Spinal cord (tissue), 10 donors: ENCODE results near the gene OTULIN. TPM values are rescaled to one million over a fixed set of nuclear protein-coding genes. Genes with fewer than 3 reads are reported as not detected.

Experiments used
- DNase-seq, 6 donors: peaks; one replicate each; pipeline versions ENCODE4 v3.0.0 to v3.0.0-alpha.2; 2013 to 2015; ENCODE audit warnings: low spot score in 6 of 6, low read depth in 4 of 6
- H3K27ac ChIP-seq: one replicate; pipeline ENCODE4 v1.5.1; 2013; ENCODE audit warnings: low read depth, low read length, control low read depth
- H3K27me3 ChIP-seq: one replicate; pipeline ENCODE4 v1.6.1; 2013; ENCODE audit warnings: low read length; ENCODE audit not compliant: control insufficient read depth, insufficient read depth
- H3K36me3 ChIP-seq: one replicate; pipeline ENCODE4 v1.6.1; 2013; ENCODE audit warnings: low read length; ENCODE audit not compliant: control insufficient read depth, insufficient read depth
- H3K4me1 ChIP-seq: one replicate; pipeline ENCODE4 v1.6.1; 2013; ENCODE audit warnings: low read length; ENCODE audit not compliant: control insufficient read depth, insufficient read depth
- H3K4me3 ChIP-seq: one replicate; pipeline ENCODE4 v1.5.1; 2013; ENCODE audit warnings: low read depth, low read length, control low read depth
- H3K9me3 ChIP-seq: one replicate; pipeline ENCODE4 v1.6.1; 2013; ENCODE audit warnings: low read length; ENCODE audit not compliant: control insufficient read depth, insufficient read depth
- WGBS: methylation state at CpG from one replicate; pipeline ENCODE4 v1.1.5; 2013; ENCODE audit warnings: missing lambda C conversion rate; ENCODE audit not compliant: insufficient coverage; 5-methylcytosine and 5-hydroxymethylcytosine counted together
- polyA plus RNA-seq, 2 donors: library from polyadenylated mRNA; unstranded; fragments of 120-200 nt; gene quantifications; one replicate each; pipeline ENCODE4 v1.2.1, GENCODE V29; 2013; ENCODE audit not compliant: insufficient read length in 2 of 2
- total RNA-seq, 2 donors: library from RNA; depleted of rRNA in 1 of 2; stranded (reverse); fragments of 120-200 nt in 1 of 2; fragments of >200 nt in 1 of 2; gene quantifications; one replicate each; pipeline versions ENCODE4 v1.2.3 to v1.2.4, GENCODE V29; 2013 to 2014
- donor health status: healthy.

Gene OTULIN
- total and polyA plus RNA-seq, 4 donors: 14.0 to 28.7 (median 15.8) TPM

DNA sequence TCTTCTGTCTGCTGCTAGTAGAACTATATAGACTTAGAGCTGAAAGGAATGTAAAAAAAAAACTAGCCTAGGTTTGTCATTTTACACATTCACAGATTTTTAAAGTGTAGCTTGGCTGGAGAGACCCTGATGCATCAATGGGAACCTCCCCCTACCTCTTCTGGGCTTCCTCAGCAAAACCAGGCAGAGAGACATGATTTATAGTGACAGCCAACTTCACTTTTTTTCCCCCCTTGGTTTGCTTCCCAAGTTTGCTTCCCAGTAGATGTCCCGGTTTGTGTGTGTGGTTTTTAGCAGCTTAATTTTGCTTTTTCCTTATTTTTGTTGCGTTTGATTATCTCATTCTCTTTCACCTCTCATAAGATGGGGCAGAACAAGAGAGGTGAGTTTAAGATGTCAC lies 1.8 kb downstream of the OTULIN start:
- WGBS: no CpG with 5 or more reads among the region's 2 CpGs
- Histone ChIP-seq H3K27me3 (no peaks in the 10 kb centered on the region), H3K36me3 (no peaks in the 10 kb centered on the region), H3K27ac (no peak overlapping the region), H3K4me3 (no peak overlapping the region), H3K9me3 (no peaks in the 10 kb centered on the region), H3K4me1 (peaks cover 13% of the 10 kb centered on the region)
- no peak for DNase-seq

DNA sequence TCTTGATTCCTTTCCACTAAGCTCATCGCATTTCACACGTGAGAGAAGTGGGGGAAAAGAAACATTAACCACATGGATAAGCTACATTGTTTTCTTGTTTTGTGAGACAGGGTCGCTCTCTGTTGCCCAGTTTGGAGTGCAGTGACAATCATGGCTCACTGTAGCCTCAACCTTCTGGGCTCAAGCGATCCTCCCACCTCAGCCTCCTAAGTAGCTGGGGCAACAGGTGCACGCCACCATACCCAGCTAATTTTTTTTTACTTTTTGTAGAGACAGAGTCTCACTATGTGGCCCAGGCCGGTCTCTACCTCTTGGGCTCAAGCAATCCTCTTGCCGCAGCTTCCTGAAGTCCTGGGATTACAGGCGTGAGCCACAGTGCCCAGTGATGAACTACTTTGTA lies 2.8 kb downstream of the OTULIN start:
- Histone ChIP-seq H3K27me3 (no peaks in the 10 kb centered on the region), H3K4me3 (no peak overlapping the region), H3K36me3 (no peaks in the 10 kb centered on the region), H3K4me1 (peaks cover 13% of the 10 kb centered on the region), H3K27ac (no peak overlapping the region), H3K9me3 (no peaks in the 10 kb centered on the region)
- 100% methylated on average over 5 of the region's 8 CpGs for WGBS
- DNase-seq: no peak

GRCh38 chr5:14667770-14668169 lies 3.3 kb downstream of the OTULIN start:
- Histone ChIP-seq H3K4me3 (no peak overlapping the region), H3K27ac (no peak overlapping the region), H3K36me3 (no peaks in the 10 kb centered on the region), H3K4me1 (peaks cover 16% of the 10 kb centered on the region), H3K9me3 (no peaks in the 10 kb centered on the region), H3K27me3 (no peaks in the 10 kb centered on the region)
- no peak for DNase-seq
- no CpG with 5 or more reads among the region's 1 CpG for WGBS

DNA sequence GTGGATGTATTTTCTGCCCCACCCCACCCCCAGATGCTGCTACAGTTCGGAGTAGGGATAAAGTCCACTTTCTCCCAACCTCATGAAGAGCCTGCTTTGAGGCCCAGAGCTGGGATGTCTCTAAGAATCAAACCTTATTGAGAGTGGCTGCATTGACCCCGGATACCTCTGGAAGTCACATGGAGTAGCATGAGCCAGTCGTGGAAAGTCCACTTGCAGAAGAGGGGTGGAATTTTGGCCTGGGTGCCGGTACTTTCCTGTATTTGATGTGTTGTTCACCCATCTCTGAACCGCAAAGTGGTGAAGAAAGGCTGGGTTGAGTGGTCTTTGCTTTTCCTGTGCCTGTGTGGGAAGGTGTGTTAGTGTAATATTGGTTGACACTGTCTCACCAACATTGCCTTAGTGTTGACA lies 3.7 kb downstream of the OTULIN start:
- WGBS: 96% methylated on average over 4 of the region's 5 CpGs
- H3K4me3 ChIP-seq: no peak overlapping the region
- peaks cover 16% of the 10 kb centered on the region for H3K4me1 ChIP-seq
- no peaks in the 10 kb centered on the region for H3K27me3 ChIP-seq
- H3K36me3 ChIP-seq: no peaks in the 10 kb centered on the region
- no peaks in the 10 kb centered on the region for H3K9me3 ChIP-seq
- H3K27ac ChIP-seq: no peak overlapping the region
- no peak for DNase-seq

GRCh38 chr5:14669415-14669814 lies 4.9 kb downstream of the OTULIN start:
- peaks cover 2% of the 10 kb centered on the region for H3K36me3 ChIP-seq
- no peak overlapping the region for H3K4me3 ChIP-seq
- 94% methylated on average over 2 of the region's 5 CpGs for WGBS
- no peaks in the 10 kb centered on the region for H3K9me3 ChIP-seq
- H3K4me1 ChIP-seq: peaks cover 12% of the 10 kb centered on the region
- no peak overlapping the region for H3K27ac ChIP-seq
- H3K27me3 ChIP-seq: no peaks in the 10 kb centered on the region
- DNase-seq: no peak

DNA sequence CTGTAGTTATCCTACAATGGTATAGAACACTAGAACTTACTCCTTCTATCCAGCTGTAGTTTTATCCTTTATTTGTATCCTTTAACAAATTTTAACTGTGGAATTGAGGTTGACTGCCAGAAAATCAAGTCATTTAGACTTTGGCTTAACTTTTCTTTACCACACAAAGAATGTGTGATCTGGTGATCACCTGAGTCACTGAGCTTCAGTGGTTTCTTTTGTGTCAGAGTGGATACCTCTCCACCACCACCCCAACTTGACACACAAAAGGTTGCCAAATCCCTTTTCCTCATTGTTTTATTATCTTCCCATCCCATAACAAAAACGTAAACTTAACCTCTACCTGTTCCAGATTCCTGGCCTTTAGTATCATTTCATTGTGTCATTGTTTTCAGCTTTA lies 5.5 kb downstream of the OTULIN start:
- no peaks in the 10 kb centered on the region for H3K9me3 ChIP-seq
- no CpG with 5 or more reads among the region's 1 CpG for whole genome bisulfite sequencing
- H3K4me3 ChIP-seq: no peak overlapping the region
- H3K36me3 ChIP-seq: peaks cover 2% of the 10 kb centered on the region
- H3K4me1 ChIP-seq: peaks cover 12% of the 10 kb centered on the region
- H3K27ac ChIP-seq: no peak overlapping the region
- no peaks in the 10 kb centered on the region for H3K27me3 ChIP-seq
- no peak for DNase-seq

GRCh38 chr5:14671414-14671813 lies 6.9 kb downstream of the OTULIN start:
- no peak overlapping the region for H3K27ac ChIP-seq
- 29% methylated on average over 1 of the region's 2 CpGs for WGBS
- H3K36me3 ChIP-seq: peaks cover 2% of the 10 kb centered on the region
- no peaks in the 10 kb centered on the region for H3K27me3 ChIP-seq
- no peak for DNase-seq
- no peaks in the 10 kb centered on the region for H3K9me3 ChIP-seq
- peaks cover 3% of the 10 kb centered on the region for H3K4me1 ChIP-seq
- no peak overlapping the region for H3K4me3 ChIP-seq

DNA sequence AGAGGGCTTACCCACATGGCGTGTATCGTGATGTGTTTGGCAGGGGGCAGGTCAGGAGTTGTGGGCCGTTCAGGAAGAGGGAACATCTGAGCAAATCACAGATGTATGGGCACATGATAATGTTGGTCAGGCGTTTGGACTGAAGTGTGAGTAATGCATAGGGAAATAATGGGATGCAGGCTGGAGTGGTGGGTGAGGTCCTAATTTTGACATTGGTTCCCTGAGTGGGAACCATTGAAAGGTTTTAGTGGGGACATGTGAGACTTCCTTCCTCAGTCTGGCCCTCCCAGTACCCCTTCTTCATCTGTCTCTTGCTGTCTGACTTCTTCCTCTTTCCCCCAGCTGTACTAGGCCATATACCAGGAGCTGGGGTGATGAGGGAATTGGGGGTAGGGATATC lies 7.6 kb downstream of the OTULIN start:
- Histone ChIP-seq H3K9me3 (no peaks in the 10 kb centered on the region), H3K36me3 (peaks cover 2% of the 10 kb centered on the region), H3K27ac (no peak overlapping the region), H3K4me1 (peaks cover 3% of the 10 kb centered on the region), H3K4me3 (no peak overlapping the region), H3K27me3 (no peaks in the 10 kb centered on the region)
- 80% methylated on average over 4 of the region's 4 CpGs for WGBS
- DNase-seq: no peak

DNA sequence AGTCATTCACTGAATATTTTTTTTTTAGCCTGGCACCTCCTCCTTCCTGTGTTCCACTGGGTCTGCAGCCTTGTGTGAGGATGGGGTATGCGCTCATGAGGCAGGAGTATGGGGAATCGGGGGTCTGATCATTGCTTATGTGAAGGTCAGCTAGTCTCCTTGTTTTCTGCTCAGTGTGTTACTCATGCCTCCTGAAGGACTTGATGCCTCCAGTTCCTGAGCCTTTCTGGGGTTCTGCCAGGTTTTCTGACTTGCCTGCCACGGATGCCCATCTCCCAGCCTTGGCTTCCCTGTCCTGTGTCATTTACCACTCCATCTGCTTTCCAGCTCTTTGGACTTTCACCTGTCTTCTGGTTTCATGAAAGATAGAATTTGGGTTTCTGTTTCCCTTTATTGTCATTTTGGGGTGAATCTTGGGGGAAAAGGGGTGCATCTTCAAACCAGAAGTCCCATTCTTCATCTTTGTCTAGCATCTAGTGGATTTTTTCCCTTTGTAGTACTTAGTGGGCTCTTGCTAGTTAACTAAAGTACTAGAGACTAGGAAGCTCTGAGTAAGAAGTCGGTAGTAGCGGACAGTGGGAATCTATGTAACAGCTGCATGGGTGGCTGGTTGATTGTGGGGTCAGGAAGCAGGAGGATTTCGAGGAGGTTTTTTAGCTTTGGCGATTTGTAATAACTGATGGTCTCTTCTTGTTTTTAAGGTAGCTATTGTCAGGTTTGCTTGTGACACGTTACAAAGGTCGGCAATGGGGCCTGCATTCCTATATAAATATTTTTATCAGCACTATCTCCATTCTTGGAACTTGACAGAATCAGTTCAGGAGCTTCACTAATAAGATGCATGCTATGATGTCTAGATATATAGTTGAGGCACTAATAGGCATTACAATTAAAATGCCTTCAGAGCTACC lies 8.2 kb downstream of the OTULIN start:
- Histone ChIP-seq H3K27ac (no peak overlapping the region), H3K9me3 (no peaks in the 10 kb centered on the region), H3K4me3 (no peak overlapping the region), H3K27me3 (no peaks in the 10 kb centered on the region), H3K4me1 (peaks cover 3% of the 10 kb centered on the region), H3K36me3 (peaks cover 2% of the 10 kb centered on the region)
- no peak for DNase-seq
- WGBS: 80% methylated on average over 7 of the region's 9 CpGs

DNA sequence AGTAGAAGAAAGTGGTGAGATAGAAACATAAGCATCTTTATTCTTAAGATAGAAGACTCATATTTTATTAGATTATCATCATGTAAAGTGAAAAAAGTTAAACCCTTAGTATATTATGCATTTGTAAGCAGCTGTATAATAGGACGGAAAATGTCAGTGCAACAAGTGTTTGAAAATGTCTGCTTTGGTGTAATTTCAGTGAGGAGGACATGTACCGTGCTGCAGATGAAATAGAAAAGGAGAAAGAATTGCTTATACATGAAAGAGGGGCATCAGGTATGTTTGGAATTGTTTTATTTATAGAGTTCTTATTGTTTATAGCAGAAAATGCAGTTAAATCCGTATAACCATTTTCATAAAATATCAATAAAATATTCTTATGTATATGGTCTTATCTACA lies 8.9 kb downstream of the OTULIN start:
- Histone ChIP-seq H3K9me3 (no peaks in the 10 kb centered on the region), H3K4me3 (no peak overlapping the region), H3K27me3 (no peaks in the 10 kb centered on the region), H3K27ac (no peak overlapping the region), H3K36me3 (peaks cover 2% of the 10 kb centered on the region), H3K4me1 (peaks cover 3% of the 10 kb centered on the region)
- 94% methylated on average over 2 of the region's 3 CpGs for WGBS
- DNase-seq: no peak
